Spleen (tissue), 11 donors: ENCODE data around the gene TRPV2. TPM values are rescaled to one million over a fixed set of nuclear protein-coding genes. Genes with fewer than 3 reads are reported as not detected.

ENCODE experiments used
- DNase-seq: peaks from one replicate; pipeline ENCODE4 v3.0.0-alpha.2; 2020
- H3K27ac ChIP-seq, 8 donors: fragments of 200-600 bp; sonication (generic) in 7 of 8; 1 replicate in 4 of 8; 2 replicates in 4 of 8; pipeline versions ENCODE4 v1.5.0 to v1.8.0; 2016 to 2021; ENCODE audit warnings: inconsistent platforms in 4 of 8, mild to moderate bottlenecking in 4 of 8, moderate library complexity in 1 of 8
- H3K27me3 ChIP-seq, 7 donors: fragments of 200-600 bp; sonication (generic) in 6 of 7; replicated peaks in 1 of 7; 1 replicate in 4 of 7; 2 replicates in 3 of 7; pipeline versions ENCODE4 v1.5.0 to v1.8.0; 2016 to 2021; ENCODE audit warnings: inconsistent platforms in 3 of 7, mild to moderate bottlenecking in 1 of 7
- H3K36me3 ChIP-seq, 6 donors: fragments of 200-600 bp; sonication (generic) in 5 of 6; 1 replicate in 4 of 6; 2 replicates in 2 of 6; pipeline versions ENCODE4 v1.5.0 to v1.8.0; 2016 to 2021; ENCODE audit warnings: inconsistent platforms in 2 of 6
- H3K4me1 ChIP-seq, 6 donors: fragments of 200-600 bp; sonication (generic) in 5 of 6; 1 replicate in 3 of 6; 2 replicates in 3 of 6; pipeline versions ENCODE4 v1.5.0 to v1.8.0; 2016 to 2021; ENCODE audit warnings: inconsistent platforms in 3 of 6
- H3K4me3 ChIP-seq, 8 donors: fragments of 200-600 bp; sonication (generic) in 7 of 8; 1 replicate in 4 of 8; 2 replicates in 4 of 8; pipeline versions ENCODE4 v1.5.0 to v1.8.0; 2016 to 2021; ENCODE audit warnings: inconsistent platforms in 4 of 8, mild to moderate bottlenecking in 4 of 8, moderate library complexity in 2 of 8
- H3K9me3 ChIP-seq, 8 donors: fragments of 200-600 bp; sonication (generic) in 7 of 8; 1 replicate in 4 of 8; 2 replicates in 4 of 8; pipeline versions ENCODE4 v1.5.0 to v1.8.0; 2016 to 2021; ENCODE audit warnings: inconsistent platforms in 4 of 8
- CTCF ChIP-seq, 11 experiments: fragments of 200-600 bp in 7 of 11; fragments of 450-650 bp in 4 of 11; sonication (generic) in 4 of 11; IDR thresholded peaks in 8 of 11; conservative IDR thresholded peaks in 3 of 11; 1 replicate in 7 of 11; 2 replicates in 4 of 11; pipeline versions ENCODE4 v1.4.0 to v1.8.0; 2016 to 2021; ENCODE audit warnings: antibody characterized with exemption in 11 of 11, inconsistent platforms in 4 of 11, mild to moderate bottlenecking in 1 of 11
- POLR2A ChIP-seq, 3 donors: fragments of 450-650 bp; IDR thresholded peaks; one replicate each; pipeline ENCODE4 v1.5.1; 2017; ENCODE audit warnings: antibody characterized with exemption in 3 of 3, mild to moderate bottlenecking in 1 of 3
- POLR2AphosphoS5 ChIP-seq, 3 donors: sonication (generic); formaldehyde crosslinking; IDR thresholded peaks; one replicate each; pipeline ENCODE4 v1.5.1; 2017; ENCODE audit warnings: antibody characterized with exemption in 3 of 3
- WGBS, 5 donors: extraction: QIAGEN DNeasy Blood & Tissue Kit in 3 of 5; methylation state at CpG; one replicate each; pipeline versions ENCODE4 v1.1.5 to v1.1.7; 2013 to 2018; 5-methylcytosine and 5-hydroxymethylcytosine counted together
- intact Hi-C: fragments of 100-400 bp; cut with DNase I; formaldehyde crosslinking; loops from one replicate; pipeline ENCODE4 v1.15.0; 2023; ENCODE audit warnings: low total_unique reads
- polyA plus RNA-seq, 3 donors: library from polyadenylated mRNA; stranded (reverse); fragments of 200-250 nt; gene quantifications; one replicate each; pipeline ENCODE4 v1.2.1, GENCODE V29; 2013
- total RNA-seq, 7 donors: library from RNA; depleted of rRNA in 3 of 7; stranded (reverse); fragments of >200 nt in 3 of 7; fragmentation: NEBNext Ultra II Directional in 4 of 7; extraction: Animal tissue kit (Norgen Biotek cat#: 25700) in 4 of 7; gene quantifications; one replicate each; pipeline versions ENCODE4 v1.1.0 to v1.2.1, GENCODE V29; 2016 to 2021
- donor health status: healthy with polysubstance abuse.
- donor health status: DM: no; HTN: no; CAD: no; lungs with moderate emphysema.
- donor health status: DM: no; HTN: no; CAD: no.
- donor health status: Bipolar disorder and iron deficiency.
- donor health status: healthy.
- donor health status: DM: no; HTN: no; CAD: no.
- donor health status: DM: yes; HTN: yes; CAD: no.

TRPV2 gene
- total and polyA plus RNA-seq, 10 donors: 37.0 to 85.7 (median 52.6) TPM

DNA sequence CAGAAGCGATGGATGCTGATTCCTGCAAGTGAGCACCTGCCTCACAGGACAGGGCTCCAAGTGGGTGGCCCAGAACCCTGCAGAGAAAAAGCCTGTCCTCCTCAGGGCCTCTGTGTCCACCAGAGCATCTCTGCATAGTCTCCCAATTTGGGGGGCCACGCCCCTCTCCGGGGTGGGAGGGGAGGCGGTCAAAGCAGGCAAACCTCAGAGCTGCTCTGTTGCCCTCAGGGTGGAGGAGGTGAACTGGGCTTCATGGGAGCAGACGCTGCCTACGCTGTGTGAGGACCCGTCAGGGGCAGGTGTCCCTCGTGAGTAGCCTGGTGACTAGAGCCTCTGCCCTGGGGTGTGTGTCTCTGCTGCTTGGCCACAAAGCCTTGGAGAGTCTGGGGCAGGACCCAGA is 19.3 kb downstream of the TRPV2 start:
- intact Hi-C loops: no loop called here
- no peak for DNase-seq
- 69 to 82% (median 79%) methylated on average over 4 to 8 of the region's 8 CpGs for WGBS, 5 donors
- Histone ChIP-seq H3K27me3 (no peaks in the 10 kb centered on the region), H3K27ac (no peak overlapping the region), H3K9me3 (no peaks in the 10 kb centered on the region), H3K36me3 (peaks cover 0 to 49% (median 14%) of the 10 kb centered on the region in 6 donors), H3K4me3 (no peak overlapping the region), H3K4me1 (peaks cover 3 to 13% (median 7%) of the 10 kb centered on the region in 6 donors)
- TF ChIP-seq POLR2A (IDR thresholded peaks at IDR 0.05): no peak
- peak in 1 of 3 donors; percentile 67 for TF ChIP-seq POLR2AphosphoS5 (IDR thresholded peaks at IDR 0.05)
- TF ChIP-seq CTCF (IDR thresholded peaks at IDR 0.05 in 8 of 11, conservative IDR thresholded peaks at IDR 0.05 in 3 of 11): no peak

- H3K27ac ChIP-seq: no peak overlapping the region
- H3K36me3 ChIP-seq: peaks cover 0 to 48% (median 15%) of the 10 kb centered on the region in 6 donors
- H3K4me1 ChIP-seq: peaks cover 16 to 29% (median 23%) of the 10 kb centered on the region in 6 donors
- no peaks in the 10 kb centered on the region for H3K27me3 ChIP-seq
- no peak overlapping the region for H3K4me3 ChIP-seq
- 70 to 81% (median 72%) methylated on average over 11 to 14 of the region's 14 CpGs for WGBS, 5 donors
- DNase-seq: no peak
- intact Hi-C loops: no loop called here
- TF ChIP-seq POLR2AphosphoS5 (IDR thresholded peaks at IDR 0.05) (peak in 1 of 3 donors; percentile 6), POLR2A (IDR thresholded peaks at IDR 0.05) (no peak)
- no peaks in the 10 kb centered on the region for H3K9me3 ChIP-seq
These were observed 20.8 kb downstream of the TRPV2 start for GRCh38 chr17:16435925-16436886.

DNA sequence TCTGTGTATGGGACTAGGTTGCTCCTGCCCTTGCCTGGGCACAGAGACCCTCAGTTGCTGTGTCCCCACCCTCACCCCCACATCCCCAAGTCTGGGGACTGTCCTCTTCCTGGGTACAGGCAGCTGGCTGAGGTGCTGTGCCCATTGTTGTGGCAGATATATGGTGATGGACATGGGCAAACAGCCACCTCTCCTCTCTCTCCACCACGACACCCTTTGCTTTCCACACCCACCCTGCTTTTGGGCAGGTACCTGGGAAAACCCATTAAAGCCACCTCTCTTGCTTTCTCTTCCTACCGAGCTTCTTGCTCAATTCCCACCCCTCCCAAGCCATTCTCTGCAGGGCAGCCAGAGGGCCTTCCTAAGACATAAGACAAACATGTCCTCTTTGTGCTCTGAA is 21.7 kb downstream of the TRPV2 start:
- intact Hi-C loops: no loop called here
- WGBS, 5 donors: 42 to 70% (median 57%) methylated on average over 2 of the region's 2 CpGs

GRCh38 chr17:16438173-16438556 is 22.8 kb downstream of the TRPV2 start:
- WGBS, 5 donors: 12 to 18% (median 15%) methylated on average over 8 of the region's 8 CpGs
- no peak for TF ChIP-seq CTCF (IDR thresholded peaks at IDR 0.05 in 8 of 11, conservative IDR thresholded peaks at IDR 0.05 in 3 of 11)
- TF ChIP-seq POLR2AphosphoS5 (IDR thresholded peaks at IDR 0.05): no peak
- no peak for TF ChIP-seq POLR2A (IDR thresholded peaks at IDR 0.05)
- Histone ChIP-seq H3K9me3 (no peaks in the 10 kb centered on the region), H3K27ac (peak overlapping the region; percentile 58 to 96 (median 92)), H3K4me3 (peak overlapping the region; percentile 82 to 96 (median 89)), H3K36me3 (peaks cover 0 to 48% (median 28%) of the 10 kb centered on the region in 6 donors), H3K27me3 (no peaks in the 10 kb centered on the region), H3K4me1 (peaks cover 21 to 48% (median 42%) of the 10 kb centered on the region in 6 donors)
- intact Hi-C loops: no loop called here
- no peak for DNase-seq

More for the DNA sequence above, 21.7 kb downstream of the TRPV2 start:
- TF ChIP-seq CTCF (IDR thresholded peaks at IDR 0.05 in 8 of 11, conservative IDR thresholded peaks at IDR 0.05 in 3 of 11) (no peak), POLR2AphosphoS5 (IDR thresholded peaks at IDR 0.05) (no peak), POLR2A (IDR thresholded peaks at IDR 0.05) (no peak)
- Histone ChIP-seq H3K36me3 (peaks cover 0 to 48% (median 21%) of the 10 kb centered on the region in 6 donors), H3K9me3 (no peaks in the 10 kb centered on the region), H3K27me3 (no peaks in the 10 kb centered on the region), H3K4me3 (no peak overlapping the region), H3K27ac (no peak overlapping the region), H3K4me1 (peaks cover 21 to 38% (median 32%) of the 10 kb centered on the region in 6 donors)
- no peak for DNase-seq
